G401 (cell line): ENCODE results near the gene ERBIN. TPM values are rescaled to one million over a fixed set of nuclear protein-coding genes. Genes with fewer than 3 reads are reported as not detected.
"Not testable (repeated sequence)": the region's sequence is repeated elsewhere in the genome, so short reads cannot be mapped to it uniquely, and the experiment has no call there.

Experiments
- DNase-seq: peaks from one replicate; pipeline ENCODE4 v3.0.0-alpha.2; 2015; ENCODE audit warnings: low spot score
- in situ Hi-C: cut with HindIII; loops from 2 replicates; pipeline ENCODE4 v1.10.0; 2016; ENCODE audit warnings: low sequenced_read_pairs, mixed read lengths
- total RNA-seq: library from RNA; depleted of rRNA; stranded (reverse); fragments of >200 nt; shearing (Covaris generic); gene quantifications from 2 replicates; pipeline ENCODE4 v1.2.3, GENCODE V29; 2014

ERBIN gene
- total RNA-seq, 1 experiment from 2014 or later: 23.9 TPM

DNA sequence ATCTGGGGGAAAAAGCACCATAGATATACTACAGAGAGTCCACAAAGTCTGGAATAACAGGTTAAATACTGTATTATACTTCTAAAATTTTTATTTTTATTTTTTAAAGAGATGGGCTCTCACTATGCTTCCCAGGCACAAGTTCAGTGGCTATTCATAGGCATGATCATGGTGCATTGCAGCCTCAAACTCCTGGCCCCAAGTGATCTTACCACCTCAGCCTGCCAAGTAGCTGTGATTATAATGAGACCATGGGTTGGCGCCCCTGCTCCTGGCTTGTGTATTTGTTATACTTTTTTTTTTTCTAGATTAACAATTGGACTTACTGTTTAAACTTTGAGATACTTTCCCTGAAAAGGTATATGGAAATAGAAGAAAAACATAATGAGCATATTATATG, 25.9 kb downstream of the ERBIN start:
- in situ Hi-C loops: no loop called here
- DNase-seq: no peak

DNA sequence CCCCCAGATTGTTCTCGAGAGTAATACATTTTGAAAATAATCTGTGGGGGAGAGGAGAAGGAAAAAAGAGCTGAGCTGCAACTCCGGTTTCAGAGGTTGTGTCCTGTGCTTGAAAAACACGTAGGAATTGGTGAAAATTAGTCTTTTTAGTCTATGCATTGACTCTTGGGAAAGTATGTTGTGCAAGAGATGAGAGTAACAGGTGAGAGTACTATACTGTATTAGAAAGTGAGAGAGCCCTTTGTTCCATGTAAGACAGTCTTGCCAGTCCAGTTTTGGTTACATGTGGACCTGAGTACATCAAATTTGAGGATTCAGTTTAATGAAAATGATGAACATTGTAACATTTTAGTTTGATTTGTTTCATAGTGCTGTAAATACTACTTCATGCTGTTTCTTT, 27.8 kb downstream of the ERBIN start:
- in situ Hi-C loops: no loop called here

DNA sequence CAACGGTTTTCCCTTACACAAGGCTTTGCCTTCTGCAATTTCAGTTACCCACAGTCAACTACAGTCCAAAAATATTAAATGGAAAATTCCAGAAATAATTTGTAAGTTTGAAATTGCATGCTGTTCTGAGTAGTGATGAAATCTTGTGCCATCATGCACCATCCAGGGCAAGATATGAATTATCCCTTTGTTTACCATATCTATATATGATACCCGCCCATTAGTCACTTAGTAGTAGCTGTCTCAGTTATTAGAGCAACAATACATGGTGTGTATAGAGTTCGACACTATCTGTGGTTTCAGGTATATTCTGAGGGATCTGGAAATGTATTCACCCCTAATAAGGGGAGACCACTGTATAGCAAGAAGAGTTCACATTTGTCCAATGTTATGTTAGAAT, 29.4 kb downstream of the ERBIN start:
- in situ Hi-C loops: no loop called here

More for the DNA sequence above, 27.8 kb downstream of the ERBIN start:
- DNase-seq: no peak

GRCh38 chr5:65957703-65958102, 31.3 kb downstream of the ERBIN start:
- DNase-seq, in situ Hi-C loops: not testable (repeated sequence)

More for the DNA sequence above, 29.4 kb downstream of the ERBIN start:
- no peak for DNase-seq

GRCh38 chr5:65961633-65962032, 35.3 kb downstream of the ERBIN start:
- DNase-seq: no peak
- in situ Hi-C loops: no loop called here

DNA sequence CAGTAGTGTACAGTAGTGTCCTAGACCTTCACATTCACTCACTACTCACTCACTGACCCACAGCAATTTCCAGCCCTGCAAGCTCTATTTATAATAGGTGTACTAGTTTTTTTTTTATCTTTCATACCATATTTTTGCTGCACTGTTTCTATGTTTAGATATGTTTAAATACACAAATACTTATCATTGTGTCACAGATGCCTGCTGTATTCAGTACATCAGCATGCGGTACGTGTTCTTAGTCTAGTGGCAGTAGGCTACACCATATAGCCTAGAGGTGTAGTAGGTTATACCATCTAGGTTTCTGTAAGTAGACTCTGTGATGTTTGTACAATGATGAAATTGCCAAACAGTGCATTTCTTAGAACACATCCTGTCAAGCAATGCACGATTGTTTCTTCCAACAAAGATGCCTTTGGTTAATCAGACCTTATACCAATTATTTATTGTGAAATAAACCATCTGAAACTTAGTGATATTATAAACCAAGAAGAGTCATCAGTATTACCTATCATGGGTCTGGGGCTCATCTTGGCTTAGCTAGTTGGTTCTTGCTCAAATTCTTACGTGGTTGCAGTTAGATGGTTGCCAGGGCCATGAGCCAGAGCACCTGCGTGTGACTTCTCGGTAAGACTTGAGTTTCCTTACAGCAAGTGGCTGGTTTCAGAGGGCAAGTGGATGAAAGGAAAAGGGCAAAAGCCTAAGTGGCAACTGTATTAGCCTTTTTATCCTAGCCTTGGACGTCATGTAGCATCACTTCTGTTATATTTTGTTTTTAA, 41.1 kb downstream of the ERBIN start:
- no peak for DNase-seq
- in situ Hi-C loops: no loop called here

GRCh38 chr5:65969539-65970393, 43.4 kb downstream of the ERBIN start:
- in situ Hi-C loops: no loop called here
- no peak for DNase-seq

DNA sequence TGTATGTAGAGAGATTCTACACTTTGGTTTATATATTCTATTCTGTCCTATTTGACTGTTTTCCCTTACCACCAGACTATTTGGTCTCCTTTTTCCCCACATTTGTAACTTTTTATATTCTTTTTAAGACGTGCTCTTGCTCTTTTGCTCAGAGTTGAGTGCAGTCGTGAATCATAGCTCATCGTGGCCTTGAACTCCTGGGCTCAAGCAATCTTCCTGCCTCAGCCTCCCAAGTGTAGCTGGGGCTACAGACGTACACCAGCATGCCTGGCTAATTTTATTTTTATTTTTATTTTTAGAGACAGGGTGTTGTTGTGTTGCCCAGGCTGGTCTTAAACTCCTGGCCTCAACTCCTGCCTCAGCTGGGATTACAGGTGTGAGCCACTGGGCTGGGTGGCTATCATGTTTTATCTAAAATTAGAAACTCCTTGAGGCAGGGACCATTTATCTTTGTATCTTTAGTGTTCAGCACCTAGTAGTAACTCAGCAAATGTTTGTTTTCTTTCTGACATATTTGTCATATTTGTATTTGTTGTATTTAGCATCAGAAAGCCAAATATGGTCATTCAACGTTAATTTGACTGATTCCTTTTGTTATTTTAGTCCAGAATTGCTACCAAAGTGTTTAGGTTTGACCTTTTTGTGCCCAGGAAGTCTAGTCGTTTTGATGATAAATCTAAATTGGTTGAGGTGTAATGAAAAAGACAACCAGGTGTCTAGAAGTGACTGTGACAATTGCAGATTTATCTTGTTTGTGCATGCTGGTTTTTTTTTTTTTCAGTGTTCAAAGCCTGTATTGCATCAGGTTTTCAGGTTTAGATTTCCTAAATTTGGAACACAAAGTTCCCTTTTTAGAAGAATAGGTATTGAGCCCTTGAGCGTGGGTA, 44.3 kb downstream of the ERBIN start:
- in situ Hi-C loops: no loop called here
- DNase-seq: no peak

DNA sequence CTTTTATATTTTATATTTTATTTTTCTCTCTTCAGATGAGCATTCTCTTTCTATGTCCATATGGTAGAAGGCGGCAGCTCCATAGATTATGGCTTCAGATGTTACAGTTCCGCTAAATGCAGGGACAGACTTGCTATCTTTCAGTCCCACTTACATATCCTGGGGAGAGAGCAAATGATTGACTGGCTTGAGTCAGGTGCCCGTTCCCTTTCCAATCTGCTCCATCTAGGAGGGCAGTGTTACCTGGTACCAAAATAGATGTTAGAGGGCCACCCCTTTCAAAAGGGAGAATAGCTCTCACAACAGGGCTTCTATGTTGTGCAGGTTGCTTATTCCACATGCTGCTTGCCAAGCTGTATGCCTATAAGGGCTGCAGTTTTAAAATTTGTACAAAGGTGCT, 45.3 kb downstream of the ERBIN start:
- in situ Hi-C loops: no loop called here
- no peak for DNase-seq

GRCh38 chr5:65972896-65973295, 46.5 kb downstream of the ERBIN start:
- in situ Hi-C loops, DNase-seq: not testable (repeated sequence)

- in situ Hi-C loops: no loop called here
- no peak for DNase-seq
These were observed 51.9 kb downstream of the ERBIN start for GRCh38 chr5:65978251-65978650.

GRCh38 chr5:65981548-65981947, 55.2 kb downstream of the ERBIN start:
- no peak for DNase-seq
- in situ Hi-C loops: no loop called here

GRCh38 chr5:65981969-65982619, 55.7 kb downstream of the ERBIN start:
- in situ Hi-C loops: no loop called here
- DNase-seq: no peak

DNA sequence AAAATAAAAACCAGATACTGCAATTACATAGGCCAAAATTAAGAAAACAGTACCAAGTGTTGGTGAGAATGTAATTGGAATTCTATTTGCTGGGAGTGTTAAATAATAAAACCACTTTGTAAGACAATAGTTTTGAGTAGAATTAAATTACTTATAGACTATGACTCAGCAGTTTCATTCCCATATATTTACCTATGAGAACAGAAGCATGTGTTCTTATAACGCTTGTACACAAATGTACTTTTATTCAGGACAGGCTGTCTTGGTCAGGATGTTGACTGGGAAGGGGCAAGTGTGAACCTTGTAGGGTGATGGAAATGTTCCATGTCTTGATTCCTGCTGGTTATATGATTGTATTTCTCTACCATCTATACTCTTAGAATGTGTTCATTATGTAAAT, 56.3 kb downstream of the ERBIN start:
- in situ Hi-C loops: no loop called here
- DNase-seq: no peak

DNA sequence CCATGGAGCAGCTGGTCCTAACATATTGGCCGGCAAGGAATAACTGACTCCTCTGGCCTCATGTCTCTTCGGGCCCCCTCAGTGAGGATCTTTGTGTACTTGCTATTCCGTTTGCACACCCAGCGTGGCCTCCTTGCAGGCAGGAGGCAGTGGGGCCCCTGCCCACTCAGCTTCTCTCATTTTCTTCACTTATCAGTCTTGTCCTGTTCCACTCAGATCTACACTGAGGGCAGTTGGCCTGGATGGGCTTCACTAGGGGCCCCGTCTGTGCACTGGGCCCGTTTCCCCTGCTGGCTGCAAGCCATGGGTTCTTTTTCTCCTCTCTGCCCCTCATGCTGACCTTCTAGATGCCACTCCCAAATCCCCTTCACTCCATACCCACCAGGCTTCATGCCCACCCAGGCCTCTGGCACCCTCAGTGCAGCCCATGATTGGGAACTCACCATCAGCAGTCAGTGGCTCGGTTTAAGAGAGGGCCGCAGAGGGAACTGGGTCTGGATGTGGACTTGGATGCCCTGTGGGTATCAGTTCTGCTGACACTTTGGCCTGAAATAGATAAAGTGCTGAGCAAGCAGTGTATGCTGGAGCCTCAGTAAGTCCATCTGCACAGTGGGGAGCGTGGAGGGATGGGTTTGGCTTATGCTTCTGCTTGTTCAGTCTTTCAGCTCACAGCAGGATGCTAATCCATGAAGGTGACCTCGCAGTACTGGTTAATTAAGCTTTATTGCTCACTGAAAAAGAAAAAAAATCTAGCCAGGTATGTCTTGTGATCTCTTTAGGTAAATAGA, 57.9 kb downstream of the ERBIN start:
- no peak for DNase-seq
- in situ Hi-C loops: no loop called here

GRCh38 chr5:65986050-65986451, 59.7 kb downstream of the ERBIN start:
- DNase-seq: no peak
- in situ Hi-C loops: no loop called here

- DNase-seq: no peak
- in situ Hi-C loops: no loop called here
These were observed 60.4 kb downstream of the ERBIN start for GRCh38 chr5:65986796-65987195.

- in situ Hi-C loops: no loop called here
- no peak for DNase-seq
These were observed 61.6 kb downstream of the ERBIN start for GRCh38 chr5:65987982-65988381.
